ENCODE data around the gene RPS14. TPM values are rescaled to one million over a fixed set of nuclear protein-coding genes. Genes with fewer than 3 reads are reported as not detected.

The RPS14 gene
- total RNA-seq, 1 experiment from 2014 or later = 2,031 TPM

- H3K79me2 ChIP-seq (ENCODE audit: low read length) = no peaks in the 10 kb centered on the region
- no peak for ATAC-seq
- no peak overlapping the region for H3K4me3 ChIP-seq (ENCODE audit: low read length)
- DNase-seq = no peak
- no peak overlapping the region for H3K4me2 ChIP-seq (ENCODE audit: low read length)
- H3K9me2 ChIP-seq (replicated peaks; ENCODE audit: low read length) = no peaks in the 10 kb centered on the region
- no peaks in the 10 kb centered on the region for H3F3A ChIP-seq (ENCODE audit: low read length, unreplicated experiment)
- ChIA-PET CTCF (no interaction called here), POLR2A (ENCODE audit: unreplicated experiment) (no interaction called here)
- intact Hi-C loops (cut with micrococcal nuclease) = no loop called here
- H4K20me1 ChIP-seq (ENCODE audit: low read length) = no peaks in the 10 kb centered on the region
- no peak overlapping the region for H3K9ac ChIP-seq (ENCODE audit: low read length)
- no peak overlapping the region for H2AFZ ChIP-seq (ENCODE audit: low read length)
- TF ChIP-seq EZH2phosphoT487 (IDR thresholded peaks at IDR 0.05; ENCODE audit: borderline replicate concordance, low read length) (no peak), CTCF (conservative IDR thresholded peaks at IDR 0.05; ENCODE audit: low read depth, low read length) (peak; percentile 31; the same call in 1 of the 2 replicates), EZH2 (IDR thresholded peaks at IDR 0.05; ENCODE audit: low read length, unreplicated experiment) (no peak)
- no peaks in the 10 kb centered on the region for H3K9me3 ChIP-seq (ENCODE audit: low read length)
- no TSS peak for BruUV-seq (replicated peaks)
- H3K36me3 ChIP-seq (ENCODE audit: low read depth, low read length) = peaks cover 52% of the 10 kb centered on the region
- no peaks in the 10 kb centered on the region for H3K4me1 ChIP-seq (ENCODE audit: insufficient read depth, low read length)
- no peak overlapping the region for H3K27ac ChIP-seq (ENCODE audit: low read length)
- no peaks in the 10 kb centered on the region for H3K27me3 ChIP-seq (ENCODE audit: low read length)
Measured at GRCh38 chr5:150398722-150399523, 50.6 kb downstream of the RPS14 start.

GRCh38 chr5:150397782-150398721 lies 51.5 kb downstream of the RPS14 start:
- H3F3A ChIP-seq (ENCODE audit: low read length, unreplicated experiment) = no peaks in the 10 kb centered on the region
- intact Hi-C loops (cut with micrococcal nuclease) = loop anchor here (1.0 kb wide), 1 partner anchor 38 kb away; no protein-coding TSS in a partner anchor
- TF ChIP-seq CTCF (conservative IDR thresholded peaks at IDR 0.05; ENCODE audit: low read depth, low read length) (no peak; the same call in 1 of the 2 replicates), EZH2 (IDR thresholded peaks at IDR 0.05; ENCODE audit: low read length, unreplicated experiment) (no peak), EZH2phosphoT487 (IDR thresholded peaks at IDR 0.05; ENCODE audit: borderline replicate concordance, low read length) (no peak)
- DNase-seq = no peak
- no peaks in the 10 kb centered on the region for H3K4me1 ChIP-seq (ENCODE audit: insufficient read depth, low read length)
- CTCF ChIA-PET = interaction anchor here (0.6 kb wide), 1 partner anchor 52 kb away, joined by 3 read pairs; no protein-coding TSS in a partner anchor
- H3K79me2 ChIP-seq (ENCODE audit: low read length) = no peaks in the 10 kb centered on the region
- H3K4me3 ChIP-seq (ENCODE audit: low read length) = no peak overlapping the region
- H3K27me3 ChIP-seq (ENCODE audit: low read length) = no peaks in the 10 kb centered on the region
- no TSS peak for BruUV-seq (replicated peaks)
- H3K9me3 ChIP-seq (ENCODE audit: low read length) = no peaks in the 10 kb centered on the region
- POLR2A ChIA-PET (ENCODE audit: unreplicated experiment) = no interaction called here
- peaks cover 60% of the 10 kb centered on the region for H3K36me3 ChIP-seq (ENCODE audit: low read depth, low read length)
- no peak overlapping the region for H2AFZ ChIP-seq (ENCODE audit: low read length)
- no peak overlapping the region for H3K4me2 ChIP-seq (ENCODE audit: low read length)
- no peak for ATAC-seq
- no peak overlapping the region for H3K9ac ChIP-seq (ENCODE audit: low read length)
- no peaks in the 10 kb centered on the region for H3K9me2 ChIP-seq (replicated peaks; ENCODE audit: low read length)
- no peak overlapping the region for H3K27ac ChIP-seq (ENCODE audit: low read length)
- no peaks in the 10 kb centered on the region for H4K20me1 ChIP-seq (ENCODE audit: low read length)

Data from PC-3 (cell line).